HG03064 (cell line): ENCODE data around the gene MED13L.
"Not testable (repeated sequence)": the region's sequence is repeated elsewhere in the genome, so short reads cannot be mapped to it uniquely, and the experiment has no call there.

Experiments used
- ATAC-seq: cut with Tn5 transposase; IDR thresholded peaks from one replicate; pipeline ENCODE4 v1.9.1; 2021; ENCODE audit warnings: low read depth; ENCODE audit not compliant: unreplicated experiment

Gene MED13L

GRCh38 chr12:116249938-116250337 is 27.6 kb downstream of the MED13L start:
- no peak for ATAC-seq

GRCh38 chr12:116248930-116249329 is 28.6 kb downstream of the MED13L start:
- no peak for ATAC-seq

- ATAC-seq: no peak
These were observed 29.1 kb downstream of the MED13L start for GRCh38 chr12:116248433-116248832.

- no peak for ATAC-seq
These were observed 30.1 kb downstream of the MED13L start for GRCh38 chr12:116247377-116247776.

- no peak for ATAC-seq
These were observed 30.9 kb downstream of the MED13L start for GRCh38 chr12:116246490-116247179.

GRCh38 chr12:116245189-116245588 is 32.3 kb downstream of the MED13L start:
- no peak for ATAC-seq

GRCh38 chr12:116244474-116245090 is 32.9 kb downstream of the MED13L start:
- ATAC-seq: no peak

GRCh38 chr12:116244001-116244400 is 33.5 kb downstream of the MED13L start:
- ATAC-seq: no peak

GRCh38 chr12:116242740-116243139 is 34.8 kb downstream of the MED13L start:
- ATAC-seq: no peak

- ATAC-seq: no peak
These were observed 36.2 kb downstream of the MED13L start for GRCh38 chr12:116241157-116241759.

- ATAC-seq: not testable (repeated sequence)
These were observed 38.8 kb downstream of the MED13L start for GRCh38 chr12:116238570-116239119.

GRCh38 chr12:116238149-116238548 is 39.3 kb downstream of the MED13L start:
- ATAC-seq: no peak

GRCh38 chr12:116236976-116237375 is 40.5 kb downstream of the MED13L start:
- ATAC-seq: no peak

GRCh38 chr12:116236148-116236731 is 41.3 kb downstream of the MED13L start:
- ATAC-seq: no peak

GRCh38 chr12:116234148-116234547 is 43.3 kb downstream of the MED13L start:
- ATAC-seq: not testable (repeated sequence)

- no peak for ATAC-seq
These were observed 43.8 kb downstream of the MED13L start for GRCh38 chr12:116233669-116234068.

- ATAC-seq: no peak
These were observed 49.7 kb downstream of the MED13L start for GRCh38 chr12:116227811-116228210.

- ATAC-seq: no peak
These were observed 51.5 kb downstream of the MED13L start for GRCh38 chr12:116226026-116226425.

- no peak for ATAC-seq
These were observed 55.1 kb downstream of the MED13L start for GRCh38 chr12:116222358-116222757.

- ATAC-seq: no peak
These were observed 56.7 kb downstream of the MED13L start for GRCh38 chr12:116220756-116221155.

GRCh38 chr12:116217045-116217735 is 60.3 kb downstream of the MED13L start:
- no peak for ATAC-seq
